Glutamatergic neuron (in vitro differentiated cells): ENCODE measurements around the gene TAX1BP1. TPM values are rescaled to one million over a fixed set of nuclear protein-coding genes. Genes with fewer than 3 reads are reported as not detected.

ENCODE experiments used
- DNase-seq: peaks from one replicate; pipeline ENCODE4 v3.0.0; 2022
- H3K27ac Mint-ChIP-seq: one replicate; pipeline ENCODE4 v1.8.0; 2020; ENCODE audit warnings: mild to moderate bottlenecking, mixed read lengths, inconsistent platforms; ENCODE audit not compliant: unreplicated experiment
- H3K27me3 Mint-ChIP-seq: one replicate; pipeline ENCODE4 v1.8.0; 2020; ENCODE audit warnings: mild to moderate bottlenecking, moderate library complexity, mixed read lengths, inconsistent platforms; ENCODE audit not compliant: unreplicated experiment
- H3K36me3 Mint-ChIP-seq: one replicate; pipeline ENCODE4 v1.8.0; 2020; ENCODE audit warnings: mild to moderate bottlenecking, mixed read lengths, inconsistent platforms; ENCODE audit not compliant: unreplicated experiment
- H3K4me1 Mint-ChIP-seq: one replicate; pipeline ENCODE4 v1.8.0; 2020; ENCODE audit warnings: mild to moderate bottlenecking, low read depth, mixed read lengths, inconsistent platforms; ENCODE audit not compliant: unreplicated experiment
- H3K4me3 Mint-ChIP-seq: one replicate; pipeline ENCODE4 v1.8.0; 2020; ENCODE audit warnings: mild to moderate bottlenecking, mixed read lengths, inconsistent platforms; ENCODE audit not compliant: unreplicated experiment
- H3K9me3 Mint-ChIP-seq: one replicate; pipeline ENCODE4 v1.8.0; 2020; ENCODE audit warnings: mild to moderate bottlenecking, moderate library complexity, mixed read lengths, inconsistent platforms; ENCODE audit not compliant: unreplicated experiment
- total RNA-seq: library from RNA; stranded (reverse); fragmentation: NEBNext Ultra II Directional; extraction: Animal tissue kit (Norgen Biotek cat#: 25700); gene quantifications from one replicate; pipeline ENCODE4 v1.2.1, GENCODE V29; 2021; ENCODE audit not compliant: unreplicated experiment
- TF ChIP-seq, protein P1 (sequence below): fragments of 200-600 bp; sonication (generic); IDR thresholded peaks from one replicate; pipeline ENCODE4 v1.5.0; 2021; ENCODE audit not compliant: partially characterized antibody, unreplicated experiment

Gene TAX1BP1
- total RNA-seq, 1 donor from 2014 or later, result 103 TPM

DNA sequence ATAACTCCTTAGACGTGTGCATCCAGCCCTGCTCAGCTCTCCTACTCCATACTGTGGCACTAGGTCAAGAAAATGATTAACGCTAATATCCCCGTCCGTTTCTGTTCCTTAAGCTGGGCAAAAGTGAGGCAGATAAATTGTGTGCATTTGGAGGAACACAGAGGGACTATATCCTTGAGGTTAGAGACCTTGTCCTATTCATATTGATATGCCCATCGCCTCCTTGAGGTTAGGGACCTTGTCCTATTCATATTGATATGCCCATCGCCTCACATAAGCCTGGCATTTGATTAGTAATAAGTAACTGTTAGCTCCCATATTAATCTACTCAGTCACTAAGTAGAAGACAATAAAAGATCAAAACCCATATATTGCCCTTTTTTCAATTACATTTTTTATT lies 12.9 kb upstream of the TAX1BP1 start:
- Mint-ChIP-seq H3K4me3 (no peak overlapping the region), H3K27me3 (peaks cover 2% of the 10 kb centered on the region), H3K27ac (no peak overlapping the region), H3K9me3 (no peaks in the 10 kb centered on the region), H3K4me1 (no peaks in the 10 kb centered on the region), H3K36me3 (no peaks in the 10 kb centered on the region)
- TF ChIP-seq, protein P1, sequence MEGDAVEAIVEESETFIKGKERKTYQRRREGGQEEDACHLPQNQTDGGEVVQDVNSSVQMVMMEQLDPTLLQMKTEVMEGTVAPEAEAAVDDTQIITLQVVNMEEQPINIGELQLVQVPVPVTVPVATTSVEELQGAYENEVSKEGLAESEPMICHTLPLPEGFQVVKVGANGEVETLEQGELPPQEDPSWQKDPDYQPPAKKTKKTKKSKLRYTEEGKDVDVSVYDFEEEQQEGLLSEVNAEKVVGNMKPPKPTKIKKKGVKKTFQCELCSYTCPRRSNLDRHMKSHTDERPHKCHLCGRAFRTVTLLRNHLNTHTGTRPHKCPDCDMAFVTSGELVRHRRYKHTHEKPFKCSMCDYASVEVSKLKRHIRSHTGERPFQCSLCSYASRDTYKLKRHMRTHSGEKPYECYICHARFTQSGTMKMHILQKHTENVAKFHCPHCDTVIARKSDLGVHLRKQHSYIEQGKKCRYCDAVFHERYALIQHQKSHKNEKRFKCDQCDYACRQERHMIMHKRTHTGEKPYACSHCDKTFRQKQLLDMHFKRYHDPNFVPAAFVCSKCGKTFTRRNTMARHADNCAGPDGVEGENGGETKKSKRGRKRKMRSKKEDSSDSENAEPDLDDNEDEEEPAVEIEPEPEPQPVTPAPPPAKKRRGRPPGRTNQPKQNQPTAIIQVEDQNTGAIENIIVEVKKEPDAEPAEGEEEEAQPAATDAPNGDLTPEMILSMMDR, result no peak
- DNase-seq, result no peak

DNA sequence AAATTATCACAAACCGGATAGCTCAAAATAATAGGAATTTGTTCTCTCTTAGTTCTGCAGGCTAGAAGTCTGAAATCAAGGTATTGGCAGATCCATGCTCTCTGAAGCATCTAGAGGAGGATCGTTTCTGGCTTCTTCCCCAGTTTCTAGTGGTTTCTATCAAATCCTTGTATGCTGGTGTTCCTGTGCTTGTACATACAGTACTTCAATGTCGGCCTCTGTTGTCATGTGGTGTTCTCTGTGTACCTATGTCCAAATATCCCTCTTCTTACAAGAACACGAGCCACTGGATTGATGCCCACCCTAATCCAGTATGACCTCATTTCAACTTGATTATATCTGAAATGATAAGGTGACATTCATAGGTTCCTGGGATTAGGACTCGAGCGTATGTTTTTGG lies 9.8 kb upstream of the TAX1BP1 start:
- H3K36me3 Mint-ChIP-seq, result no peaks in the 10 kb centered on the region
- no peak for DNase-seq
- TF ChIP-seq, protein P1, result no peak
- no peaks in the 10 kb centered on the region for H3K4me1 Mint-ChIP-seq
- H3K4me3 Mint-ChIP-seq, result no peak overlapping the region
- H3K27me3 Mint-ChIP-seq, result peaks cover 2% of the 10 kb centered on the region
- no peaks in the 10 kb centered on the region for H3K9me3 Mint-ChIP-seq
- H3K27ac Mint-ChIP-seq, result no peak overlapping the region

DNA sequence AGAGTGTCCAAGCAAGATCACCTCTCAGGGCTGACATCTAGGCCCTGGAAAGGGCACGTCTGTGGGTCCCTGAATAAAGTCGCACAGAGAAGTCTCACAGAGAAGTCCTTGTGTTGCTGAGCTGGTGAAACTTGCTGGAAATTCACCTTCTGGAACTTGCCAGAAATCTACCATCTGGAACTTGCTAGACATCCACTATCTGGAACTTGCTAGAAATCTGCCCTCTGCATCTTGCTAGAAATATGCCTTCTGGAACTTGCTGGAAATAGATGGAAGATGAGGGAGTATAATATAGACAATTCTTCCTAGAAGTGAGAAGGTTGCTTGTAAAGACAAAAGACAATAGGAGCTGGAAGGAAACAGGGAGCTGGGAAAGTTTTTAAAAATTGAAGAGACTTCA lies 5.4 kb upstream of the TAX1BP1 start:
- H3K4me1 Mint-ChIP-seq, result no peaks in the 10 kb centered on the region
- H3K27ac Mint-ChIP-seq, result no peak overlapping the region
- no peak for DNase-seq
- TF ChIP-seq, protein P1, result no peak
- H3K9me3 Mint-ChIP-seq, result peaks cover 1% of the 10 kb centered on the region
- H3K36me3 Mint-ChIP-seq, result no peaks in the 10 kb centered on the region
- no peaks in the 10 kb centered on the region for H3K27me3 Mint-ChIP-seq
- no peak overlapping the region for H3K4me3 Mint-ChIP-seq

DNA sequence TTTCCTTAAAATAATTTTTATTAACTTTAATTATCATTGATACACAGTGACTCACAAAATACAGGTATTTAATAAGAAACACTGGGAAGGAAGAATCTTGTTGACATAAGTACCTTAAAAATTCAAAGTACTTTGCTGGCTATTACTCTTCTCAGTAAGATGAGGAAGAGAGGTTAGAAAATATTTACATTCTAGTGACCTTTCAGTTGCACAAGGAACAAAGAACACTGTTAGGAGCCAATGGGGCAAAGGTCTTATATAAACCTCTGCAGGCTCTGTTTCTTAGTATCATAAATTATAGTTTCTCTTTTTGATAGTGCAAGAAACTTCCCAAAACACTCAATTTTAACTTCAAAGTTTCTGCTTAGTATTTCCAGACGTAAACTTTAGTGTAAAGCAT lies 4.8 kb upstream of the TAX1BP1 start:
- Mint-ChIP-seq H3K4me1 (no peaks in the 10 kb centered on the region), H3K27ac (no peak overlapping the region), H3K36me3 (no peaks in the 10 kb centered on the region), H3K27me3 (peaks cover 3% of the 10 kb centered on the region), H3K9me3 (peaks cover 1% of the 10 kb centered on the region), H3K4me3 (no peak overlapping the region)
- no peak for DNase-seq
- TF ChIP-seq, protein P1, result no peak

DNA sequence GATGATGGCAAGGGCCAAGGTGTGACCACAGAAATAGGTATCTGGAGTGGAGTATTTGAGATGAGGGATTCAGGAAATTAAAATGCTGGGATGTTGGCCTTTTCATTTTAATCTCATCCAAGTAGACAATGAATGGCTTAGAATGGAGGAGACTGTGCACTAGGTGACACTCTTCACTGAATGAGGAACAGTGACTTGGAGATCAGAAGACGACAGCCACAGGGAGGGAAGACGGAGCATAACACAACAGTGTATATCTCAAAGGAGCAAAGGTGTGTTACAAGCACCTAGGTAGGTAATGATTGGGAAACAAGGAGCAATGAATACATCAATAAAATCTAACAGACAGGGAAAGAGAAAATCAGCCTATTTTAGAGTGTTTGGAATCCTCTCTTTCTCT lies 4.1 kb upstream of the TAX1BP1 start:
- no peaks in the 10 kb centered on the region for H3K36me3 Mint-ChIP-seq
- DNase-seq, result no peak
- peaks cover 1% of the 10 kb centered on the region for H3K9me3 Mint-ChIP-seq
- TF ChIP-seq, protein P1, result no peak
- peaks cover 2% of the 10 kb centered on the region for H3K4me1 Mint-ChIP-seq
- peaks cover 3% of the 10 kb centered on the region for H3K27me3 Mint-ChIP-seq
- no peak overlapping the region for H3K4me3 Mint-ChIP-seq
- no peak overlapping the region for H3K27ac Mint-ChIP-seq
